Testis (tissue), 3 donors: ENCODE measurements around the gene CHCHD6. TPM values are rescaled to one million over a fixed set of nuclear protein-coding genes. Genes with fewer than 3 reads are reported as not detected.

Experiments
- DNase-seq: peaks from one replicate; pipeline ENCODE4 v3.0.0-alpha.2; 2019
- H3K27ac ChIP-seq, 2 donors: fragments of 200-600 bp; sonication (generic); one replicate each; pipeline ENCODE4 v1.5.1; 2019
- H3K27me3 ChIP-seq: fragments of 200-600 bp; sonication (generic); one replicate; pipeline ENCODE4 v1.5.1; 2019
- H3K36me3 ChIP-seq: fragments of 200-600 bp; sonication (generic); one replicate; pipeline ENCODE4 v1.5.1; 2017; ENCODE audit warnings: low read depth; ENCODE audit errors: missing control alignments
- H3K4me1 ChIP-seq: fragments of 200-600 bp; sonication (generic); one replicate; pipeline ENCODE4 v1.5.1; 2019
- H3K4me3 ChIP-seq, 2 donors: fragments of 200-600 bp; sonication (generic); one replicate each; pipeline ENCODE4 v1.5.1; 2017 to 2019
- H3K9me3 ChIP-seq: fragments of 200-600 bp; sonication (generic); one replicate; pipeline ENCODE4 v1.5.1; 2017
- POLR2A ChIP-seq: fragments of 450-650 bp; IDR thresholded peaks from one replicate; pipeline ENCODE4 v1.6.1; 2017; ENCODE audit warnings: antibody characterized with exemption, mild to moderate bottlenecking, moderate library complexity
- WGBS, 2 donors: methylation state at CpG; one replicate each; pipeline ENCODE4 v1.1.5; 2018; 5-methylcytosine and 5-hydroxymethylcytosine counted together
- intact Hi-C: fragments of 100-400 bp; cut with DNase I; formaldehyde crosslinking; loops from one replicate; pipeline ENCODE4 v1.15.1; 2023; ENCODE audit warnings: low total_unique reads
- polyA plus RNA-seq: library from polyadenylated mRNA; stranded (reverse); fragments of 350-450 nt; fragmentation: Illumina TruSeq; extraction: RNeasy Lipid Tissue Mini Kit (QIAGEN cat#74804); gene quantifications from one replicate; pipeline ENCODE4 v1.2.3, GENCODE V29; 2014; ENCODE audit warnings: low read depth, low replicate concordance; ENCODE audit not compliant: insufficient read depth
- total RNA-seq, 2 donors: library from RNA; depleted of rRNA; stranded (reverse); fragments of >200 nt; gene quantifications; one replicate each; pipeline ENCODE4 v1.2.3, GENCODE V29; 2016
- TF ChIP-seq, protein P1 (sequence below), 3 experiments: fragments of 450-650 bp in 2 of 3; fragments of 200-600 bp in 1 of 3; sonication (generic) in 1 of 3; IDR thresholded peaks; one replicate each; pipeline ENCODE4 v1.5.1; 2016 to 2019; ENCODE audit warnings: antibody characterized with exemption in 3 of 3, mild to moderate bottlenecking in 2 of 3, moderate library complexity in 1 of 3

The CHCHD6 gene
- total and polyA plus RNA-seq, 3 donors from 2014 or later: 47.6 to 84.6 (median 49.9) TPM

DNA sequence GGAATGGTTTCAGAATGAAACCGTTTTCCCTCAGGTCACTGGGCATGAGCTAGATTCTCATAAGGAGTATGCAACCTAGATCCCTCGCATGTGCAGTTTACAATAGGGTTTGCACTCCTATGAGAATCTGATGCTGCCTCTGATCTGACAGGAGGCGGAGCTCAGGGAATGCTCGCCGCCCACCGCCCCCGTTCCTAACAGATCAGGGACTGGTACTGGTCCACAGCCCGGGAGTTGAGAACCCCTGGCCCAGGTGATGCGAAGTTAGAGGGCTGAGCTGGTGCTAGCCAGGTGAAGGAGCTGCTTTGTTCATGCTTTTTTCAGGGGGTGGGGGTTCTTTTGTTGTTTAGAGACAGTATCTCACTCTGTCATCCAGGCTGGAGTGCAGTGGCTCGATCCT, 263.3 kb downstream of the CHCHD6 start:
- Histone ChIP-seq H3K4me1 (peaks cover 17% of the 10 kb centered on the region), H3K27ac (no peak overlapping the region), H3K36me3 (no peaks in the 10 kb centered on the region), H3K27me3 (no peaks in the 10 kb centered on the region), H3K4me3 (no peak overlapping the region), H3K9me3 (no peaks in the 10 kb centered on the region)
- TF ChIP-seq, protein P1, sequence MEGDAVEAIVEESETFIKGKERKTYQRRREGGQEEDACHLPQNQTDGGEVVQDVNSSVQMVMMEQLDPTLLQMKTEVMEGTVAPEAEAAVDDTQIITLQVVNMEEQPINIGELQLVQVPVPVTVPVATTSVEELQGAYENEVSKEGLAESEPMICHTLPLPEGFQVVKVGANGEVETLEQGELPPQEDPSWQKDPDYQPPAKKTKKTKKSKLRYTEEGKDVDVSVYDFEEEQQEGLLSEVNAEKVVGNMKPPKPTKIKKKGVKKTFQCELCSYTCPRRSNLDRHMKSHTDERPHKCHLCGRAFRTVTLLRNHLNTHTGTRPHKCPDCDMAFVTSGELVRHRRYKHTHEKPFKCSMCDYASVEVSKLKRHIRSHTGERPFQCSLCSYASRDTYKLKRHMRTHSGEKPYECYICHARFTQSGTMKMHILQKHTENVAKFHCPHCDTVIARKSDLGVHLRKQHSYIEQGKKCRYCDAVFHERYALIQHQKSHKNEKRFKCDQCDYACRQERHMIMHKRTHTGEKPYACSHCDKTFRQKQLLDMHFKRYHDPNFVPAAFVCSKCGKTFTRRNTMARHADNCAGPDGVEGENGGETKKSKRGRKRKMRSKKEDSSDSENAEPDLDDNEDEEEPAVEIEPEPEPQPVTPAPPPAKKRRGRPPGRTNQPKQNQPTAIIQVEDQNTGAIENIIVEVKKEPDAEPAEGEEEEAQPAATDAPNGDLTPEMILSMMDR (IDR thresholded peaks at IDR 0.05): no peak
- TF ChIP-seq POLR2A: no peak
- intact Hi-C loops: no loop called here
- DNase-seq: no peak
- WGBS, 2 donors: 88 to 90% methylated on average over 8 to 10 of the region's 10 CpGs

DNA sequence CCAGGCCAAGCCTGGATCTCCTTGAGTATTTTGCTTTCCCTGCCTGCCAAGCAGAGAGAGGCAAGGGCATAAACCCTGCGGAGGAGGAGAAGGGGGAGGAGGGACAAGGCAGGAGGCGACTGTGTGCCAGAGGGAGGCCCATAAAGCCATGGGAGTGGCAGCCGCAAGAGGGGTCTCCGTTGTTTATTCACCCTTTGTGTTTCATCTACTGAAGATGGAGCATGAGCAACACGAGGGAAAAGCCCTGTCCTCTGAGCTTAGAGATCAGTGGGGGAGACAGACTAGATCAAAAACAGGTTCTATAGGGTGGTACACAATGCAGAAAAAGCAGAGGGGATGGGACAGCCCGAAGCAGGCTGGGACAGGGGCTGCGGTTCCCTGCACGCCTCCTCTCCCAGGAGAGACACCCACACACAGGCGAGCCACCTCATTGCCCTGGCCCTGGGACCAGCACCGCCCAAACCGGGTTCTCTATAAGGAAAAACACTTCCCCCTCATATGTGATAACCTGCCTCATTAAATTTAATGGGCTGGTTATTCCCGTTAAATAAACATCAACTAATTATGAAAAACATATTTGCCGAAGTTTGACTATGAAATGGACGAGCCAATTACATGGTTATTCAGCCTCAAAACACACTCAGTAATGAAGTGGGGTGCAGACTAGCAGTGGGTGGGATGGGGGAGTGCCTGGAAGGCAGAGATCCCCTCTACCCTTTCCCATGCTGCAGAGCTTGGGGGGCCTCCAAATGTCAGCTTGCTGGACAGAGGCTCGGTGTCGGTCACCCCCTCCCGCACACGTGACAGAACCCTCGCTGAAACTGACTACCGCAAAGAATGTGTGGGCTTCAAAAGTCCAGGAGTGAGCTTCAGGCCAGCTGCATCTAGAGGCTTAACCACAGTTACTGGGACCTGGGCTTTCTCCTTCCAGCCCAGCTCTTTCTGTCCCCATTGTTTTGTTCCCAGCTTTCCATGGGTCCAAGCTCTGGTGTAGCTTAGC, 264.7 kb downstream of the CHCHD6 start:
- TF ChIP-seq, protein P1 (IDR thresholded peaks at IDR 0.05): no peak
- no peak for TF ChIP-seq POLR2A
- intact Hi-C loops: no loop called here
- H3K4me1 ChIP-seq: peaks cover 17% of the 10 kb centered on the region
- H3K27ac ChIP-seq: no peak overlapping the region
- 60 to 73% methylated on average over 19 to 20 of the region's 20 CpGs for WGBS, 2 donors
- no peak overlapping the region for H3K4me3 ChIP-seq
- DNase-seq: peak; percentile 47
- H3K9me3 ChIP-seq: no peaks in the 10 kb centered on the region
- no peaks in the 10 kb centered on the region for H3K36me3 ChIP-seq
- H3K27me3 ChIP-seq: no peaks in the 10 kb centered on the region

DNA sequence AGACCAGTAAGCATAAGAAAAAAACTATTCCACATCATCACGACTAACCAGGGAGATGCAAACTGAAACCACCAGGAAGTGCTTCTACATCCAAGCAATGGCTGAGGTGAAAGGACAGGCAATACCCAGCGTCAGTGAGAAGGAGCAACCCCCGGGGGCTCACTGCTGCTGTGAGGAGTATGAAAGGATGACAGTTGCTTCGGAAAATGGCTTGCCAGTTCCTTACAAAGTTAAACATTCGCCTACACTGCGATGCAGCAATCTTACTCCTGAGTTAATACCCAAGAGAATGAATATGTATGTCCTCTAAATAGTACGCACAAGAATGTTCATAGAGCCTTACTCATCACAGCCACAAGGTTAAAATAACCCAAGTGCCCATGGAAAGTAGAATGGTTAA, 265.5 kb downstream of the CHCHD6 start:
- intact Hi-C loops: no loop called here
- no peak for DNase-seq
- no peaks in the 10 kb centered on the region for H3K36me3 ChIP-seq
- H3K4me1 ChIP-seq: peaks cover 17% of the 10 kb centered on the region
- no peak for TF ChIP-seq POLR2A
- TF ChIP-seq, protein P1 (IDR thresholded peaks at IDR 0.05): no peak
- no peaks in the 10 kb centered on the region for H3K9me3 ChIP-seq
- H3K27me3 ChIP-seq: no peaks in the 10 kb centered on the region
- H3K27ac ChIP-seq: no peak overlapping the region
- no peak overlapping the region for H3K4me3 ChIP-seq
- 60 to 68% methylated on average over 7 of the region's 7 CpGs for WGBS, 2 donors

DNA sequence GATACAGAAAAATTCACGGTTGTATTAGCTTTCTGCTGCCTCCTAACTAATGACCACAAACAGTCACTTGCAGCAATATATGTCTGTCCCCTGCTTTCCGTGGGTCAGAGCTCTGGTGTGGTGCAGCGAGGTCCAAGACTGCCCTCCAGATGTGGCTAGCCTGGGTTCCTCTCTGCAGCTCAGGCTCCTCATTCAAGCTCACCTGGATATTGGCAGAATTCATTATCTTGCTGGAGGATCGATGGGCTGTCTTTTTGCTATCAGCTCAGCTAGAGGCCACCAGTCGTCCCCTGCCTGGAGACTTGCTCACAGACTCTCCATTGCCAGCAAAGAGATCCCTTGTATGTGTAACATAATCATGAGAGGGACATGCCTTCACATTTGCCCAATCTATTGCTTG, 266.1 kb downstream of the CHCHD6 start:
- intact Hi-C loops: no loop called here
- no peak overlapping the region for H3K27ac ChIP-seq
- TF ChIP-seq, protein P1 (IDR thresholded peaks at IDR 0.05): no peak
- no peak for TF ChIP-seq POLR2A
- H3K4me1 ChIP-seq: peaks cover 17% of the 10 kb centered on the region
- 80 to 90% methylated on average over 4 to 5 of the region's 5 CpGs for WGBS, 2 donors
- H3K4me3 ChIP-seq: no peak overlapping the region
- DNase-seq: no peak
- H3K27me3 ChIP-seq: no peaks in the 10 kb centered on the region
- H3K36me3 ChIP-seq: no peaks in the 10 kb centered on the region
- H3K9me3 ChIP-seq: no peaks in the 10 kb centered on the region
